NCI-H128 (cell line): ENCODE results near the gene ATP9A.

Experiments
- DNase-seq: peaks from one replicate; lab custom pipeline; 2025; ENCODE audit not compliant: unreplicated experiment; lab: John Stamatoyannopoulos, UW

The ATP9A gene

GRCh38 chr20:51560550-51561307 lies 207.5 kb downstream of the ATP9A start:
- DNase-seq = no peak

GRCh38 chr20:51560042-51560441 lies 208.1 kb downstream of the ATP9A start:
- DNase-seq = no peak

DNA sequence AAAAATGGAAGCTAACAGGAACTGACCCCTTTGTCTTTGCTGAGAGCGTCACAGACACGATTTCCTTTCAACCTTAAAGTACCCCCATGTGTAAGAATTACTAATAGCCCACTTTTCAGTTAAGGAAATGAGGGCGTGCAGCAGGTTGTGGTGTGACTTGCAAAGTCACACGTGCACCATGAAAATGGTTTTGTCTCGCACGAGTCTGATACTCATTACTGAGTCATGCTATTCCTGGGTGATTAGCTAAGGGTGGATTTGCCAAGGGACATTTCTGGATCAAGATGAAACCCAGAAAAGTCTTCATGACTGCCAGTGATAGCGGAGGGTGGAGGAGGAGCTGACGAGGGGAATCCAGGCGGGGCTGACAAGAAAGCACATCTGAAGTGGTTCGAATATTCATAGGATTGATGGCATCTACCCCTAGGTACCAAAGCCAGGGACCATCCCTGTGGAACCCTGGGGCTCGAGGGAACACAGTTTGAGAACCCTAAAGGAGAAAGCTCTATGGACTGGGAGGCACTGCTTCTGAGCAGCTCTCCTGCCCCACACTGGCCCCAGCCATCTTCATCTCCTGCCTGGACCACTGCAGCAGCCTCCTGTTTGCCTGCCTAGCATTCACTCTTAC lies 213.5 kb downstream of the ATP9A start:
- no peak for DNase-seq

DNA sequence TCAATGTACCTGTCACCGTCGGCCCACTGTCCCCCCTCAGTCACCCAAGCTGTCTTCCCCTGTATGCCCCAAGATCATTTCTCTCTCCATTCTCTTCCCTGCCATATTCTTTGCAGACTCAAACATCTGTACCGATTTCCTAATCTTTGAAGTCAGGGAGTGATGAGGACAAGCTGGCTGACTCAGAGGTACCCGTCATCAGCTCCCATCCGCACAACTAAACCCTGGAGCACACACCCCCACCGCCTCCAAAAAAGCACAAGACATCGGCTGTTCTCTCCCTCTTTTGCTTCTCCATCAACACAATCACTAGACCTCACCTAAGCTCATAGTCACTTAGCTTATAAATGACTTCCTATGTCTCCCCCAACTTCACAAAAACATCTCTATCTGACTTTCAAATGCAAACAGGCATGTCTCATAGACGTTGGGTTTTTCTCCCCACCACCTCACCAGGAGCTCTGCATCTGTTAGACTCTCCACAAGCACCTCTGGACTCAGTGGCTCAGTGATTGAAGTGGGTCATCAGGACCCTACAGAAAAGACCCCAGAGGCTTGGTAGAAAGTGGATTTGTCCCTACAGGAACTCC lies 214.2 kb downstream of the ATP9A start:
- no peak for DNase-seq

DNA sequence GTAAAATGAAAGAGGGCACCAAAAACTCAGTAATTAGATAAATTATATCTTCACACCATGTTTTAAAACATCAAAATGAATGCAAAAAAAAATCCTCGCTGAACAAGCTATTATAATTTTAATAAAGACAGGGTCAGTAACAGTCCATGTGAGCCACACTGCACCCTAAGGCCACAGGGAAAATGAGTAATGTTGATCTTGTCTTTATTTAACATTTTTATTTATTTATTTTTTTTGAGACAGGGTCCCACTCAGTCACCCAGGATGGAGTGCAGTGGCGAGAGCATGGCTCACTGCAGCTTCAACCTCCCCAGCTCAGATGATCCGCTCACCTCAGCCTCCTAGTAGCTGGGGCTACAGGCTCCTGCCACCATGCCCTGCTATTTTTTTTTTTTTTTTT lies 217.0 kb downstream of the ATP9A start:
- no peak for DNase-seq

GRCh38 chr20:51549474-51549873 lies 218.7 kb downstream of the ATP9A start:
- DNase-seq = no peak

DNA sequence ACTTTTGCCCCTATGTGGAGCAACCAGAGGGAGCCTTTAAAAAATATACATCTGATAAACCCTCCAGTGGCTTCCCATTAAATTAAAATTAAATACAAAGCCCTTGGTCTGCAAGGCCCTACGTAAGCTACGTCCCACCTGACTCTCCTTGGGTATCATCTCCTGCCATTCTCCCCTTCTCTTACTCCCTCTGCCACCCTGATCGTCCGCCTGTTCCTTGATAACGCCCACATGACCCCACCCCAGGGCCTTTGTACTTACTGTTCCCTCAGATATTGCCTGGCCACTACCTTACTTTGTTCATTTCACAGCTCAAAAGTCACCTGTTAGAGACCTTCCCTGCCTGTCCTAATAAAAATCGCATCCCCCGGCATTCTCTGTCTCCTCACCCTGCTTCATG lies 220.2 kb downstream of the ATP9A start:
- no peak for DNase-seq
